ENCODE measurements around the gene SRMS.

DNA sequence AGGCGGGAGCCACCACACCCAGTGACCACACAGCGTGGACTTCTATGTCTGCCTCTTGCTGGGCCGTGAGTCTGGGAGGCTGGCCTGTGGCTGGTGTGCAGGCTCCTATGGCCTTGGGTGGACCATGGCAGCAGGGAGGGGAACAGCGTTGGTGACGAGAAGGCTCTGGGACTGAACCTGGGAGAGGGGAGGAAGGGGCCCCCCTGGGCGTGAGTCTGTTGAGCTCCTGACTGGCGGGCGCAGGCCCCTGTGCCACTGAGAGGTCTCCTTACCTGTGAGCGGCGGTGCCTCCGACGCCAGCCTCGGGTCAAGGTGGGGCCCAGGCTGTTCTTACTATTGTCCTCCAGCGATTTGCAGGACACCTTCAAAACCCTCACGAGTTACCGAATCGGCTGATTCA, 39.2 kb upstream of the SRMS start:
- TF ChIP-seq POLR2AphosphoS5 (IDR thresholded peaks at IDR 0.05), result peak in 1 of 3 donors; percentile 44
- TF ChIP-seq CTCF (IDR thresholded peaks at IDR 0.05 in 8 of 11, conservative IDR thresholded peaks at IDR 0.05 in 3 of 11), result no peak

Data from spleen (tissue), 7 donors.